K562 (cell line): Measurements from ENCODE around the gene KSR2. TPM values are rescaled to one million over a fixed set of nuclear protein-coding genes. Genes with fewer than 3 reads are reported as not detected.

Experiments used
- ATAC-seq: fragments of 200-7000 bp; cut with Tn5 transposase; 3 replicates; pipeline ENCODE4 v1.9.1; 2020; ENCODE audit warnings: moderate library complexity
- BruUV-seq: library from RNA; stranded (reverse); fragments of 400-500 nt; replicated peaks from 2 replicates; lab custom pipeline; 2021; lab: Mats Ljungman, UMichigan
- CTCF ChIA-PET: fragments of 300-600 bp; formaldehyde crosslinking; extraction: SDS; loops from one replicate; lab custom pipeline; 2021; ENCODE audit warnings: low intra/inter-chr PET ratio; lab: Yijun Ruan, JAX
- POLR2A ChIA-PET: fragments of 300-600, 350-650 bp; sonication (Branson Sonifier 250); formaldehyde crosslinking; extraction: SDS; loops from one replicate; lab custom pipeline; 2021; ENCODE audit warnings: antibody characterized with exemption, inconsistent platforms; lab: Yijun Ruan, JAX
- DNase-seq, 4 experiments: peaks; one replicate each; pipeline versions ENCODE4 v3.0.0 to v3.0.0-alpha.2; 2011 to 2018; ENCODE audit warnings: low spot score in 3 of 4, mixed read lengths in 3 of 4; ENCODE audit errors: extremely low read depth in 1 of 4
- FAIRE-seq: peaks from 2 replicates; lab custom pipeline; 2011; peaks lifted over from hg19 to GRCh38; lab: Jason Lieb, UNC
- H2AFZ ChIP-seq: 2 replicates; pipeline ENCODE4 v1.6.0; 2011; ENCODE audit warnings: low read depth, low read length, control low read depth, inconsistent platforms
- H3K27ac ChIP-seq: fragments of 200-600 bp; 3 replicates; pipeline ENCODE4 v1.8.0; 2011; ENCODE audit warnings: low read depth, mild to moderate bottlenecking, control low read depth, inconsistent platforms, low read length, moderate library complexity, mixed read lengths; ENCODE audit errors: extremely low read depth
- H3K27me3 ChIP-seq, 2 experiments: fragments of 300-600 bp in 1 of 2; 2 replicates in 1 of 2; 3 replicates in 1 of 2; pipeline versions ENCODE4 v1.6.0 to v1.8.0; 2011; ENCODE audit warnings: inconsistent platforms in 2 of 2, low read length in 2 of 2, mild to moderate bottlenecking in 1 of 2, mixed read lengths in 1 of 2, moderate library complexity in 1 of 2; ENCODE audit not compliant: control insufficient read depth in 2 of 2, insufficient read depth in 2 of 2
- H3K36me3 ChIP-seq: fragments of 300-600 bp; 3 replicates; pipeline ENCODE4 v1.8.0; 2011; ENCODE audit warnings: mild to moderate bottlenecking, low read length, inconsistent platforms; ENCODE audit not compliant: control insufficient read depth, insufficient read depth
- H3K4me1 ChIP-seq, 2 experiments: fragments of 200-600 bp in 1 of 2; replicated peaks in 1 of 2; 2 replicates in 1 of 2; 3 replicates in 1 of 2; pipeline versions ENCODE4 v1.5.1 to v1.8.0; 2011; ENCODE audit warnings: inconsistent platforms in 2 of 2, low read length in 2 of 2, mild to moderate bottlenecking in 1 of 2, mixed read lengths in 1 of 2, moderate library complexity in 1 of 2; ENCODE audit not compliant: control insufficient read depth in 2 of 2, insufficient read depth in 2 of 2
- H3K4me2 ChIP-seq: 2 replicates; pipeline ENCODE4 v1.6.1; 2011; ENCODE audit warnings: low read length, control low read depth, inconsistent platforms, mixed read lengths; ENCODE audit not compliant: insufficient read depth
- H3K4me3 ChIP-seq: fragments of 200-600 bp; sonication (generic), shearing (Covaris generic); 2 replicates; pipeline ENCODE4 v1.5.1; 2016; ENCODE audit warnings: control low read depth, inconsistent platforms
- H3K79me2 ChIP-seq: fragments of 200-600 bp; 3 replicates; pipeline ENCODE4 v1.8.0; 2011; ENCODE audit warnings: low read length, inconsistent platforms; ENCODE audit not compliant: control insufficient read depth, insufficient read depth
- H3K9ac ChIP-seq, 2 experiments: 2 replicates each; pipeline versions ENCODE4 v1.6.0 to v1.6.1; 2011; ENCODE audit warnings: low read depth in 2 of 2, low read length in 2 of 2, control low read depth in 1 of 2, inconsistent platforms in 1 of 2, mild to moderate bottlenecking in 1 of 2, mixed read lengths in 1 of 2; ENCODE audit not compliant: insufficient read depth in 1 of 2
- H3K9me1 ChIP-seq: one replicate; pipeline ENCODE4 v1.6.0; 2011; ENCODE audit warnings: inconsistent platforms, mild to moderate bottlenecking, low read length, moderate library complexity; ENCODE audit not compliant: control insufficient read depth, insufficient read depth
- H3K9me3 ChIP-seq: replicated peaks from 2 replicates; pipeline ENCODE4 v1.5.1; 2011; ENCODE audit warnings: low read depth, low read length, inconsistent platforms; ENCODE audit not compliant: control insufficient read depth, insufficient read depth
- H4K20me1 ChIP-seq: replicated peaks from 2 replicates; pipeline ENCODE4 v1.6.1; 2011; ENCODE audit warnings: low read length, inconsistent platforms, mixed read lengths; ENCODE audit not compliant: control insufficient read depth, insufficient read depth
- CTBP1 ChIP-seq: fragments of 450-650 bp; IDR thresholded peaks from 2 replicates; pipeline ENCODE4 v1.6.1; 2016; ENCODE audit warnings: borderline replicate concordance
- DACH1 ChIP-seq: fragments of 450-650 bp; IDR thresholded peaks from 2 replicates; pipeline ENCODE4 v1.6.1; 2018; ENCODE audit not compliant: partially characterized antibody
- EGR1 ChIP-seq: fragments of 450-650 bp; conservative IDR thresholded peaks from 2 replicates; pipeline ENCODE4 v1.6.1; 2017; ENCODE audit warnings: mild to moderate bottlenecking
- ELF1 ChIP-seq: fragments of 200-800 bp; sonication (Bioruptor generic); IDR thresholded peaks from 2 replicates; pipeline ENCODE4 v1.6.1; 2016; ENCODE audit warnings: missing genetic modification characterization, missing compliant biosample characterization
- FOXM1 ChIP-seq, 2 experiments: fragments of 450-650 bp in 1 of 2; sonication (generic) in 1 of 2; formaldehyde crosslinking in 1 of 2; IDR thresholded peaks; 2 replicates each; pipeline versions ENCODE4 v1.6.1 to v1.9.0; 2017 to 2022; ENCODE audit warnings: low read depth in 2 of 2, mild to moderate bottlenecking in 2 of 2, missing genetic modification reagents in 1 of 2, moderate library complexity in 1 of 2
- MAFG ChIP-seq: fragments of 450-650 bp; conservative IDR thresholded peaks from 2 replicates; pipeline ENCODE4 v1.6.1; 2016; ENCODE audit warnings: missing genetic modification characterization, missing compliant biosample characterization
- PRMT5 ChIP-seq: sonication (generic); formaldehyde crosslinking; IDR thresholded peaks from 2 replicates; pipeline ENCODE4 v1.5.0; 2020; ENCODE audit warnings: missing genetic modification reagents
- ZBED1 ChIP-seq: IDR thresholded peaks from 2 replicates; pipeline ENCODE4 v1.6.1; 2014
- ZFP36 ChIP-seq: fragments of 150-350 bp; IDR thresholded peaks from 2 replicates; pipeline ENCODE4 v1.6.1; 2018; ENCODE audit warnings: low read length, low read depth; ENCODE audit not compliant: partially characterized antibody
- ZNF174 ChIP-seq: fragments of 250-450 bp; sonication (Bioruptor Pico); IDR thresholded peaks from 2 replicates; pipeline ENCODE4 v1.4.0; 2020; ENCODE audit warnings: mild to moderate bottlenecking
- WGBS: fragments of 100-300 bp; shearing (Covaris generic); methylation state at CpG from one replicate; pipeline ENCODE4 v1.1.6; 2016; ENCODE audit warnings: low coverage, mixed read lengths; ENCODE audit not compliant: insufficient coverage; ENCODE audit errors: missing lambda C conversion rate; 5-methylcytosine and 5-hydroxymethylcytosine counted together
- in situ Hi-C: fragments of 300-500 bp; cut with MboI; formaldehyde crosslinking; loops from 4 replicates; pipeline ENCODE4 v1.15.0; 2018; ENCODE audit warnings: inconsistent platforms, mixed read lengths
- intact Hi-C: fragments of 100-400 bp; cut with micrococcal nuclease; formaldehyde crosslinking; loops from 2 replicates; pipeline ENCODE4 v1.14.2; 2022
- polyA plus RNA-seq, 8 experiments: library from polyadenylated mRNA; depleted of rRNA in 4 of 8; stranded (reverse) in 5 of 8; unstranded in 3 of 8; fragments of >200 nt; fragmentation: Nextera tagmentation in 2 of 8; fragmentation: Illumina TruSeq in 1 of 8; extraction: Ambion mirVana in 2 of 8; extraction: Trizol in 1 of 8; gene quantifications; 2 replicates each; pipeline versions ENCODE4 v1.2.1 to v1.2.3, GENCODE V29; 2011 to 2014; ENCODE audit warnings: inconsistent platforms in 1 of 8, missing spikeins in 1 of 8
- total RNA-seq, 7 experiments: library from RNA; depleted of rRNA in 6 of 7; stranded (reverse); fragments of >200 nt in 6 of 7; fragmentation: Illumina TruSeq in 2 of 7; extraction: Trizol in 2 of 7; gene quantifications; 2 replicates each; pipeline versions ENCODE4 v1.2.1 to v1.2.3, GENCODE V29; 2011 to 2021; ENCODE audit warnings: low replicate concordance in 1 of 7

Gene KSR2
- total and polyA plus RNA-seq, 9 of the 15 experiments (the other 6 are each of a cell fraction or from before 2014, with no cell fraction given) = not detected

GRCh38 chr12:117882181-117882580, 86.6 kb downstream of the KSR2 start:
- H3K27me3 ChIP-seq = peaks cover 12 to 19% of the 10 kb centered on the region in 2 experiments; a peak in 4 of 5 replicates
- no peak overlapping the region for H2AFZ ChIP-seq
- no peak overlapping the region for H3K4me3 ChIP-seq
- in situ Hi-C loops = no loop called here
- FAIRE-seq = no peak
- no peak for TF ChIP-seq ZBED1
- TF ChIP-seq ZFP36 = peak; percentile 71
- no peak for TF ChIP-seq FOXM1 (IDR thresholded peaks at IDR 0.05; ENCODE audit: low read depth)
- TF ChIP-seq FOXM1 (CRISPR knock-in tag; IDR thresholded peaks at IDR 0.05; ENCODE audit: low read depth) = no peak
- no peaks in the 10 kb centered on the region for H4K20me1 ChIP-seq
- DNase-seq = no peak
- no peak overlapping the region for H3K4me2 ChIP-seq
- no peaks in the 10 kb centered on the region for H3K9me3 ChIP-seq
- H3K9me1 ChIP-seq = peaks cover 4% of the 10 kb centered on the region
- POLR2A ChIA-PET = no interaction called here
- no peaks in the 10 kb centered on the region for H3K36me3 ChIP-seq
- intact Hi-C loops = no loop called here
- H3K4me1 ChIP-seq = no peaks in the 10 kb centered on the region
- CTCF ChIA-PET = no interaction called here
- BruUV-seq = no TSS peak
- ATAC-seq = no peak
- H3K9ac ChIP-seq = no peak overlapping the region
- no peaks in the 10 kb centered on the region for H3K79me2 ChIP-seq
- 0% methylated on average over 1 of the region's 1 CpG for WGBS
- H3K27ac ChIP-seq = no peak overlapping the region

DNA sequence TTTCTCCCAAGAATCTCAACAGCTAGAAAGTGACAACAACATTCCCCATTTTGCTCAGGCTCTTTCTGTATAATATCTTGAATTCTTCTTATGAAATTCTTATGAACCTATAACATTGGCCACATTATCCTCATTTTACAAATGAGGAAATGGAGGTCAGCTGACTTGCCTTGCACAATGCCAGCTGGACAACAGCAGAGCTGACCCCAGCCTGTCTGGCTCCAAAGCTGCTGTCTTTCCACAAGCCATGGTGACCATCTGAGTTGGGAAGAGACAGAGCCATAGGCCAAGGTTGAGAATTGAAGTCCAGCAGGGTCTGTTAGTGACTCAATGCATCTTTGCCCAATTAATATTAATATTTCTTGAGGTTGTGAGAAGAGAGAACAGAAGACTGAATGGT, 87.3 kb downstream of the KSR2 start:
- no peak overlapping the region for H2AFZ ChIP-seq
- no peak for FAIRE-seq
- no peaks in the 10 kb centered on the region for H3K36me3 ChIP-seq
- CTCF ChIA-PET = no interaction called here
- no peaks in the 10 kb centered on the region for H3K9me3 ChIP-seq
- TF ChIP-seq MAFG = no peak
- TF ChIP-seq ELF1 (tag) = no peak
- TF ChIP-seq CTBP1 = no peak
- TF ChIP-seq DACH1 = no peak
- no peak for TF ChIP-seq PRMT5 (CRISPR knock-in tag)
- TF ChIP-seq EGR1 = no peak
- no peak for TF ChIP-seq ZNF174 (CRISPR knock-in tag)
- POLR2A ChIA-PET = no interaction called here
- no peak overlapping the region for H3K27ac ChIP-seq
- intact Hi-C loops (no loop called here), in situ Hi-C loops (no loop called here)
- no peaks in the 10 kb centered on the region for H3K4me1 ChIP-seq
- no peaks in the 10 kb centered on the region for H3K79me2 ChIP-seq
- H3K4me3 ChIP-seq = no peak overlapping the region
- no TSS peak for BruUV-seq
- H4K20me1 ChIP-seq = no peaks in the 10 kb centered on the region
- H3K4me2 ChIP-seq = no peak overlapping the region
- no peak for DNase-seq
- no peak overlapping the region for H3K9ac ChIP-seq
- H3K27me3 ChIP-seq = peaks cover 12 to 19% of the 10 kb centered on the region in 2 experiments; a peak in 4 of 5 replicates
- ATAC-seq = no peak
- peaks cover 4% of the 10 kb centered on the region for H3K9me1 ChIP-seq
